HG02571 (cell line): ENCODE measurements around the gene ARHGAP26.

Experiments
- ATAC-seq: cut with Tn5 transposase; IDR thresholded peaks from one replicate; pipeline ENCODE4 v1.9.1; 2021; ENCODE audit warnings: mild to moderate bottlenecking, moderate library complexity; ENCODE audit not compliant: unreplicated experiment

The ARHGAP26 gene

GRCh38 chr5:142769793-142770649 lies at the start of gene ARHGAP26:
TSS of gene ARHGAP26 (plus strand) at chr5:142770377. CDS start at chr5:142770762, 385 bp downstream.
- ATAC-seq: peak; percentile 98

- ATAC-seq: no peak
Observed at GRCh38 chr5:142720641-142721271, 49.4 kb upstream of the ARHGAP26 start.

GRCh38 chr5:142722146-142722545 lies 48.0 kb upstream of the ARHGAP26 start:
- no peak for ATAC-seq

- no peak for ATAC-seq
Observed at GRCh38 chr5:142722896-142723295, 47.3 kb upstream of the ARHGAP26 start.

DNA sequence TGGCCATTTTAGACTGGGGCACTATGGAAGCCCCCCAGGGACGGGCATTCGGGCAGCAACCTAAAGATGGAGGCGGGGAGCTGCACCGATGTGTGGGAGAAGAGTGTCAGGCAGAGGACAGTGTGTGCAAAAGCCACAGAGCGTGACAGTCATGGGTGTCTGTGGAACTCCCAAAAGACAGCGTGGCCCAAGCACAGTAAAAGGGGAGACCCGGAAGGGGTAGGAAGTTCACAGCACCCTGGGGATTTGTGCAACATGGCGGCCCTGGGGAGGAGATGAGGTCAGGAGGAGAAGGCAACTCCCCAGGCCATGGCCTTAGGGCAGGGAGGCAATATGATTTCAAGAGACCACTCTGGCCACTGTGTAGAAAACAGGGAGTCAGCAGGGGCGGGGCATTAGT lies 45.4 kb upstream of the ARHGAP26 start:
- ATAC-seq: no peak

DNA sequence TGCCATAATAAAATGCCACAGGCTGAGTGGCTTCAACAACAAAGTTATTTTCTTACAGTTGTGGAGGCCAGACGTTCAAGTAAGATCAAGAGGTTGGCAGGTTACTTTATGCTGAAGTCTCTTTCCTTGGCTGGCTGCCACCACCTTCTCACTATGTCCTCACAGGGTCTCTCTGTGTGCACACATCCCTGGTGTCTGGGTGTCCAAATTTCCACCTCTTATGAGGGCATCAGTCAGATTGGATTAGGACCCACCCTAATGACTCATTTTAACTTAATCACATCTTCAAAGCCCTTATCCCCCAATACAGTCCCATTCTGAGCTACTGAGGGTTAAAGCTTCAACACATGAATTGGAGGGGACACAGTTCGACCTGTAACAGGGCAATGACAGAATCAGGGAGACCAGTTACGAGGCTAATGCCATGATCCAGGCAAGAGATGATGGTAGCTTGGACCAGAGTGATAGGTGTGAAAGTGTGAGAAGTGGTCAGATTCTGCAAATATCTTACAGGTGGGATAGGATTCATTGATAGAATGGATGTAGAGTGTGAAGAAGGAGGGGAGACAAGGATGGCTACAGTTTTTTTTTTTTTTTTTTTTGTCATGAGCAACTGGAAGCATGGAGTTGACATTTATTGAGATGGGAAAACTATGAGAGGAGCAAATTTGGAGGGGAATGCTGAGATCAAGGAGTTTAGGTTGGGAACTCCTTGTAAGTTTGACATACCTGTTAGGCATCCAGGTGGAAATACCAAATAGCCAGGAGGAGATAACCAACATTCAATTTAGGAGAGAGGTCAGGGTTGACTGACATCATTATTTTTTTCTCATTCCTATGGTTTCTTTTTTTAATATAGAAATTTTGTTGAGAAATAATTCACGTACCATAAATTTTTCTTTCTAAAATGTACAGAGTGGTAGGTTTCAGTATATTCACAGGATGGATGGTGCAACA lies 44.7 kb upstream of the ARHGAP26 start:
- ATAC-seq: no peak

- no peak for ATAC-seq
Observed at GRCh38 chr5:142726188-142726731, 43.9 kb upstream of the ARHGAP26 start.

- no peak for ATAC-seq
Observed at GRCh38 chr5:142727735-142728047, 42.5 kb upstream of the ARHGAP26 start.

- ATAC-seq: no peak
Observed at GRCh38 chr5:142735323-142736246, 34.6 kb upstream of the ARHGAP26 start.

- no peak for ATAC-seq
Observed at GRCh38 chr5:142736247-142736632, 33.9 kb upstream of the ARHGAP26 start.

GRCh38 chr5:142737179-142737578 lies 33.0 kb upstream of the ARHGAP26 start:
- ATAC-seq: no peak

DNA sequence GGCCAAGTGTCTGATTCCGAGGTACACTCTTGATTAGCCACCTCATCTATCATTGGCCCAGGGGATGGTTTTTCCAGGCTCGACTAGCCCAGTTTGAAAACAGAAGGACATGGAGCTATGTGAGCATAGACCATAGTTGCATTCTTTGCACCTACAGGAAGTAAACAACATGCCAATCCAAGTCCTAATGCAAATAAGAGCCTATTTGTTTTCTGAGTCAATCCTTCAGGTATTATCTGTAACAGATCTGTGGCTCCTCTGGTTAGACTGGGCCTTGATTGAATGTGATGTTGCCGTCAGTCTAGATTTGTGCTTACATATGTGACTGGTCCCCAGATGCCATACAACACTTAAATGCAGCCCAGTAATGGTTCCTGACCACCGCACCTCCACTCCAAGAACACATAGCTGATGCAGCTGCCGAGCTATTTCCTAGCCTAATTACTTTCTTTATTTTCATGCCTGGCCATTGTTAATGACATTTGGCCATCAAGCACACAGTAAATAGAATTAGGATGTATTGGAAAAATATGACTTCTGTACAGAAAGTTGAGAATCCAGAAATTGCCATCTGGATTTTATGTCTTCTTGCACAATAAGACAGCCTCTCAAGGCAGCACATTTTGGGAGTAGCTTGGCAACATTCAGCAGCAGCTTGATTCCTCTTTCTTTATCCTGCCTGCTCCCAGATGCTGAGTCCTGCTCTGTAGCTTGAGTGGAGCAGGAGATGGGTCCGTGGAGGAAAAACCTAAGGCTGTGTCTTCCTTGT lies 29.5 kb upstream of the ARHGAP26 start:
- no peak for ATAC-seq

DNA sequence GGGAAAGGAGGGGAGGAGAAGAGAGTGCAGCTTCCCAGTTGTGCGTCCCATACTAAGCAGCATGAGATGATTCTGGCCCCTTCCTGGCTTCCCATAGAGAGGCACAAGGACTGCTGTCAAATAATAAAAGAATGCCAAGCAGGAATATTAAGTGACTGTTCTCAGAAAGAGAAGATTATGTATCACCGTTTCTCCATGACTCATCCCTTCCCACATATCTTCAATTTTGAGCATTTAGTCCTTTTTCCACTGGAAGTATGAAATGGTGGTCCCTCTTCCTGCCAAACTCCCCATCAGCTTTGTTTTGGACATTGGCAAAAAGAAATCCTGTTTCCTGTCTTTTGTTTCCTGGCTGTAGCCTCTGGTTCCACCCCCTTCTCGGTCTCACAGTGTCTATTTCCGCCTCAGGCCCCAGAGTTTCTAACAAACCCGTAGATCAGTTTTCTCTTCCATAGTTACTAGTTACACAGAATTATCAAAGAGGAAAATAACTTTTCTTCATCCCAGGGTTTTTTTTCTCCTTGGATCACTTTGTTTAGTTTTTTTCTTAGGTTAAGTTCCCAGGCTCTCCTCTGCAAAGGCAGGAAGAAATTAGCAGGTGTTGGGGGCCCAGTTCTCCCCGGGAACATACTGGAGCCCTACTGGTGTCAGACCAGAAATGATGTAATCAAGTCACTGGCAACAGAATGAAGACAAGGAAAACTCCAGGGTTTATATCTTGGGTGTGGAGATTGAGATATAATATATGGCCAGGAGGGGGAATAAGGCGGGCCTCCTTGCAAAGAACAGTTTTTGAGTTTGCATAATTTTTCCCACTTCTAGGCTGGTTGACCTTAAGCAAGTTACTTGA lies 26.4 kb upstream of the ARHGAP26 start:
- ATAC-seq: no peak

- ATAC-seq: no peak
Observed at GRCh38 chr5:142745268-142745667, 24.9 kb upstream of the ARHGAP26 start.

DNA sequence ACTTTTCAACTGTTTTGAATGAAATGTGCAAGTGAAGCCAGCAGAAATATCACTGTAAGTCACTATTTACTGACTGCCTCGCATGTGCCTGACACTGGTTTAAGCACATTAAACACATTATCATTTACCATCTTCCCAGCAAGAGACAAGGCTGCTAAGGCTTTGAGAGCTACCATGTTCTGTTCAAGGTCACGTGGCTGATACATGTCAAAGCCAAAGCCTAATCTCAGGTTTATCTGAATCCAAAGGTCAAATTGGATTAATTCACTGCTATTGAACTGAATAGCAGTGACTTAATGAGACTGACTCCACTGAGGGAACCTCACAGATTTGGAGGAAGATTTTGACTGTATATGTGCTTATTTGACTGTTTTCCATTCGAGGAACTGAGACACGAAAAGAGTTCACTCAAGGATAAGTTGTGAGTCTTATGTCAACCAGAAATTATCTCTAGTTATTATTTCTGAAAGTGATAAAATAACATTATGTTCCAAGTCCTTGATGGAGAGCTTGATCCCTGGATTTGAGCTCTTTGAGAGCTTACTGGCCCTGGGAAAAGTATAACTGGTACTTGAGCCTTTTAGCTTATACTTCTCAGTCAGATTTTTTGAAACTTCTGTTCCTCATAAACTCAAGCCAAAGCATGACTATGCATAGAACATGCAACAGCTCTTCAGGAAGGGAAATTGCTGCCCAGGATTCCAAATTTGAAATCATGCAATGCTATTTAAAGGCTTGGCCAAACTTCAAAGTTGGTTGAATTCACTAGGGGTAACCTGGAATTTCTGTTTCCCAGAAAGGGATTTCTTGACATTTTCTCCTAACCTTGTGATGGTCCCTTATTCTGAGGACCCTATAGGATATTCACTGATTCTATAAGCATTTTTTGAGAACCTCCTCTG lies 23.4 kb upstream of the ARHGAP26 start:
- no peak for ATAC-seq

DNA sequence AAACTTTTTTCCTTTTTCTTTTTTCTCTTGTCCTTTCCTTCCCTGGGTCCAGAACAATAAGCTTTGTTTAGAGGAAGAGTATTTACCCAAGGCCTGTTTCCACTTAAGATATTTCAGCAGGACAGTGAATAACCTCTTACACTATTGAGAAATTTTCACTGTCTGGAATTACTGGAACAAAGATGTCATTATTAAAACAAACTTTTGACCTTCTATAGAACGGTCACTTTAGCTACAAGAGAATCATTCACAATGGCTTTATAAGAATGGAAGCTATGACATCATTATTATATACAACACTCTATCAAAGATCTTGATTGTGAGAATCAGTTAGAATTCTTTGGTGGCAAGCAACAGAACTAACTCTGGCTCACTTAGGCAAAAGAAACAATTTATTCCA lies 22.0 kb upstream of the ARHGAP26 start:
- no peak for ATAC-seq

- ATAC-seq: no peak
Observed at GRCh38 chr5:142748568-142749249, 21.5 kb upstream of the ARHGAP26 start.
